Rectal smooth muscle tissue (tissue), 1 donor: ENCODE results near the gene AGBL4.

Experiments used
- H3K27ac ChIP-seq: one replicate; pipeline ENCODE4 v1.7.0; 2013; ENCODE audit warnings: low read depth, low read length, inconsistent platforms
- H3K27me3 ChIP-seq: one replicate; pipeline ENCODE4 v1.7.0; 2013; ENCODE audit warnings: low read length; ENCODE audit not compliant: control insufficient read depth, insufficient read depth
- H3K36me3 ChIP-seq: one replicate; pipeline ENCODE4 v1.7.0; 2013; ENCODE audit warnings: low read length; ENCODE audit not compliant: control insufficient read depth, insufficient read depth
- H3K4me1 ChIP-seq: one replicate; pipeline ENCODE4 v1.7.0; 2013; ENCODE audit warnings: low read length; ENCODE audit not compliant: control insufficient read depth, insufficient read depth
- H3K4me3 ChIP-seq: one replicate; pipeline ENCODE4 v1.7.0; 2013; ENCODE audit warnings: low read length
- H3K9ac ChIP-seq: one replicate; pipeline ENCODE4 v1.7.0; 2013; ENCODE audit warnings: low read length

AGBL4 gene

DNA sequence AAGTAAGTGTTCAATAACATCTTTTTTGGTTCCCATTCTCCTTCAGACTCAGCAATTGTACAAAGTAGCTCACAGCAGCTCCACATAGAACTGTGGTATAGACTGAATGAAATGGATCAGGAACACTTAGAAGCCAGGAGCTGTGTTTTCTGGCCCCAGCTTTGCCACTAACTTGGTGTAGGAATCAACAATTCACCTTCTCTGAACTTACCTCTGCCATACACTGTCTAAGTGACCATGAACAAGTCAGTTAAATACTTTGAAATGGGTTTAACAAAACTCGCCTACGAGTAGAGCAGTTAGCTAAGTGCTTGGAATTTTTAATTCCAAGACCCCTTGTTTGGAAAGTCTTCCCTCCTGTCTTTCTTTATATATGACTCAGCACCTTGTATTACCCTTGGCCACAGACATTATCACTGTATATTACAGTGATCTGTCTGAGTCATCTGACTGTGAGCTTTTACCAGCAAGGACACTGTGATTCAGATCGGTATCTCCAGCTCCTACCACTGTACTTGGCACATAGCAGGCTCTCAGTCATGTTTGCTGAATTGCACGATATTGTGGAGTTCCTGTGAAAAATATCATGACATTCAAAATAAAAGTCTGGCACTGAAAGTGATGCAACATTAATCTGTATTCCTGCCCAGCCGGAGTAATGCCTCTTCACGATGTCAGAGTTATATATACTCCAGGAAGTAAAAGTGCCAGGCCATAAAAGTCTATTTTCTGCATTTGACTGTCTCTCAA, 1145.4 kb downstream of the AGBL4 start:
- no peak overlapping the region for H3K27ac ChIP-seq
- no peaks in the 10 kb centered on the region for H3K36me3 ChIP-seq
- no peak overlapping the region for H3K9ac ChIP-seq
- H3K27me3 ChIP-seq = no peaks in the 10 kb centered on the region
- H3K4me1 ChIP-seq = peaks cover 2% of the 10 kb centered on the region
- peak overlapping the region; percentile 8 for H3K4me3 ChIP-seq

DNA sequence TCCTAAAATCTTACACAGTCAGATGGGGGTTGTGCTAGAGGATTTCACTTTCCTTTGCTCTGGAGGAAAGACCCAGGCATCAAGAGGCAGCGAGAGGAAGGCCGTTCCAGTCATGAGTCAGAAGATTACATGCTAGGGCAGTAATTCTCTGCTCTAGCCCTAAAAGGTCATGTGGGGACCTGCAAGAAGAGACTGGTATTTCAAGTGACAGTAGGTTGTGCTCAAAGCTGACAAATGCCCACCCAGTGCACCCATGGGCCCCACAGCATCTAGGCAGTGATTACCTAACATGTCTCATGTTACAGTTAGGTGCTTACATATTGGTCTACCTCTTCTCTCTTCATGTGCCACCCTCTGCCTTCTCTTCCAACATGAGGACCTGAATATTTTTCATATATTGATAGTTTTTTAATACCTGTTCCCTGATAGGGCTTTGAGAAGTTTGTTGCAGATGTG, 1147.4 kb downstream of the AGBL4 start:
- no peaks in the 10 kb centered on the region for H3K36me3 ChIP-seq
- peaks cover 2% of the 10 kb centered on the region for H3K4me1 ChIP-seq
- H3K4me3 ChIP-seq = no peak overlapping the region
- no peak overlapping the region for H3K27ac ChIP-seq
- no peak overlapping the region for H3K9ac ChIP-seq
- H3K27me3 ChIP-seq = no peaks in the 10 kb centered on the region

DNA sequence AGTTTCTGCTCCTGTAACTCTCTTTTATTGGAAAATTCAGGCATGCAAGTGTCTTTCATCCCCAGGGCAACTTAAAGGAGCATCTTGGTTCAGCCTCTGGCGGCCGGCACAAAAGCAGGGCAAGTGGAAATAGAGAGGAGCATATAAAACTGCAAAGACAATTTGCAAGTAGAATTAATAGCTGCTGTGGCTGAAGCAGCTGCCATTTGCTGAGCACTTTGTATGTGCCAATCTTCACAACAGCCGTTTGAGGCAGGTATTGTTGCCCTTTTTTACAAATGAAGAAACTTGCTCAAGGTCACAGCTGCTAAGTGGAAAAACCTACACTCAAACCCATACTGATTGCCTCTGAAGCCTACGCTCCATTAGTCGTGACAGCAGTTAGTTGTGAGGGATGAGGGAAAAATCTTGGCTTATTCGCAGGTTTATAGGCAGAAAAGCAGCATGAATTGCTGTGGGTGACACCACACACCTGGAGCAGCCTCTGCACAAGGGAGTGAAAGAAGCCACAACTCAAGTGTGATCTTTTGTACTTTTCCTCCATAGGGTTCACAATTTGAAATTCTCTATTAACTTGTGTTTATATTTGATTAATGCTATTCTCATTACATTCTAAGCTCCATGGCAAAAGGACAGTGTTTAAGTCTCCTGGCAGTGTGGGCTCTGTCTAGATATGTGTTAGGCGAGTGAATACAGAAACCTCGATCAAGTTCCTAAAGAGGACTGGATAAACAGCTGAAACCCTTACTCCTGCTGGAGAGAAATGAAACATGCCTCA, 1148.0 kb downstream of the AGBL4 start:
- Histone ChIP-seq H3K36me3 (no peaks in the 10 kb centered on the region), H3K27ac (no peak overlapping the region), H3K4me3 (no peak overlapping the region), H3K9ac (no peak overlapping the region), H3K4me1 (peaks cover 2% of the 10 kb centered on the region), H3K27me3 (no peaks in the 10 kb centered on the region)

DNA sequence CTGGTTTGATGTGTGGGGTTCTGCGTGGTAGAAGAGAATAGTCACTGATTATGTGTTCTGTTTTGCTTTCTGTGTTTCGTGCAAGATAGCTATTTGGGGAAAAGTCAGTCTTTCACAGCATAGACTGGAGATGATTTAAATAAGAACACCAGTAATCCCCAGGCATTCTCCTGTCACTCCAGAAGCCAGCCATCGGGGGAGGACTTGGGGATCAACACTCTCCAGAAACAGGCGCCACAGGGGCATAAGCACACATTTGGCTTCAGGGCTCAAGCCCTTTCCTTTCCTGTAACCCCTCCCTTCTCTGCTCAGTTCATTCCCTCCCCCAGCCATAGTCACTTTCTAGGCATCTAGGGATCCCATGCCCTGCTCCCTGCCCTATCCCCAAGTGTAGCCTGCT, 1149.8 kb downstream of the AGBL4 start:
- Histone ChIP-seq H3K27me3 (no peaks in the 10 kb centered on the region), H3K36me3 (no peaks in the 10 kb centered on the region), H3K9ac (no peak overlapping the region), H3K4me3 (no peak overlapping the region), H3K27ac (no peak overlapping the region), H3K4me1 (peaks cover 2% of the 10 kb centered on the region)

DNA sequence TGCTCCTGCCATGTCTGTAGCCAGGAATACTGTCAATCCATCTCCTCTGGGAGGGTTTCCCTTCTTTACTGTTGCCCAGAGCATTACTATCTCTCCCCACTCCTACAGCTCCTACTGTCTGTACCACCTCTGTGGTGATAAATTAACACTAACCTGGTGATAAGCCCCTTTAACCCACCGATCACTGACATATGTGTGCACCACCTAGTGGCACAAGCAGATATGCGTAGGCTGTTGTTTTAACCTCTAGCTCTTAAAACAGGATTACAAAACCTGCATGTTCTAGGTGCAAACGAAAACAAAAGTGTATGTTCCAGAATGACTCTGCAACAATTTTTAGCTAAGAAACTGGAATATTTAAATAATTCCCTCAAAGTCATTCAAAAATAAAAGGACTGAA, 1153.2 kb downstream of the AGBL4 start:
- Histone ChIP-seq H3K4me1 (no peaks in the 10 kb centered on the region), H3K36me3 (no peaks in the 10 kb centered on the region), H3K27me3 (no peaks in the 10 kb centered on the region), H3K4me3 (no peak overlapping the region), H3K9ac (no peak overlapping the region), H3K27ac (no peak overlapping the region)

DNA sequence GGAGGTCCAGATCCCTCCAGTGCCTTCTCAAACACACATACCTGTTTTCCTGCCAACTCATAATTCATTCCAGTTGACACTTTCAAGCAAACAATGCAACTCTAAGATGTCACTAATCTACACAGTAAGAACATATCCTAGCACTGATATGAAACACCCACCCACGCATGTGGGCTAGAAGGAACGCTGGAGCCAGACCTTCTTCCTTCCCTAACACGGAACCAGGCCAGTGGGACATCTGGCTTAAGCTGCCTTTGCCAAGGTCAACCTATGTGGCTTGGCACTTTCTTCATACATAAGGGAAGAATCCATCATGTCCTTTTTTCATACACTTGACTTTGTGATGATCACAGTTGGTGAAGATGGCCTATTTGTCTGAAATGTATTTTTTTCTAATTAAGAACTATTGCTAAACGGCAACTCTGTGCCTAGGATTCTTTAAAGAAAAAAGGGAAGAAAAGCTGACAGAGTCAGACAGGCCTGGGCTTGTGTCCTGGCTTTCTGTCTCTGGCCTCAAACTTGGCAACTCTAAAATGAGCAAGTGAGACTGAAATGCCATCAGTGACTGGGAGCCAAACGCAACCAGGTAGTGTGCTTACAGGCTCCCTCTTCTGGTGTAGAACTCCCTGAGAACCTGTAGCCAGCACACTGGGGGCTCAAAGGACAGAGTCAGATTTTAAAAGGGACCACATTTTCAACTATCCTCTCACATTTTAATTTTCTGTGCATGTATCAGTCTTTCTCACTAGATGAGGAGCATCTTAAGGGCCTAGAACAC, 1154.4 kb downstream of the AGBL4 start:
- Histone ChIP-seq H3K27me3 (no peaks in the 10 kb centered on the region), H3K9ac (no peak overlapping the region), H3K4me1 (no peaks in the 10 kb centered on the region), H3K36me3 (no peaks in the 10 kb centered on the region), H3K4me3 (no peak overlapping the region), H3K27ac (no peak overlapping the region)

DNA sequence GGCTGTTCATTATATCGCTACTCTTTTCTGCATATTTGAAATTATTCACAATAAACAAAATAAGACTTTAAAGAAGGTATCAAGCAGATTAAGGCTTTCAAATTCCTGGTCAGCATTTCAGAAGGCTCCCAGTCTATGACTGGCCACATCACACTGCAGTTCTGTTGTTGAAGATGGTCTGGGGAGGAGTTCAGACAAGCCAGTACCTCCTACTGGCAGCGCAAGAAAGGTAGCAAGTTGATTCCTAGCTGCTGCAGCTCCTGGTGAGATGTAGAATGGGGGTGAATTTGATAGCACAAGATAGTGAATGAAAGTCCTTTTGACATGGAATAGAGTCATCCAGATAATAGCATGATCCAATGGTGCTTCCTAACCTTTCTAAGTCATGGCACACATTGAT, 1158.8 kb downstream of the AGBL4 start:
- Histone ChIP-seq H3K27me3 (no peaks in the 10 kb centered on the region), H3K4me1 (no peaks in the 10 kb centered on the region), H3K9ac (no peak overlapping the region), H3K27ac (no peak overlapping the region), H3K4me3 (no peak overlapping the region), H3K36me3 (no peaks in the 10 kb centered on the region)

DNA sequence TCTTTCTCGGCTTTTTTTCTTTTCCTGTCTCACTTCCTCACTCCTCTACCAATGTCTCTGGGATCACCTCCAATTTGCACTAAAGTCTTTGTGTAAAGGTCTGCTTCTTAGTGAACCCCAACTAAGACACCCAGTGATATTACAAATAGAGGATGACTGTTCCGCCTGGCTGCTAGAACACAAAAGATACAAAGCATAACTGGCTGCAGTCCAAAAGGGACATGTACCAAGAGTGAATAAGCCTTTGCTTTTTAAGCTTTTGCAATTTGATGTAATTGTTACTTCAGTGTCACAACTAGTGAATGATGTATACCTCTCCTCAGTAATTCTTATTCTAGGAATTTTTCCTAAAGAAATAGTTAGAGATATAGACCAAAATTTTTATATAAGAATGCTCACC, 1164.3 kb downstream of the AGBL4 start:
- Histone ChIP-seq H3K4me1 (no peaks in the 10 kb centered on the region), H3K27me3 (no peaks in the 10 kb centered on the region), H3K9ac (no peak overlapping the region), H3K27ac (no peak overlapping the region), H3K36me3 (no peaks in the 10 kb centered on the region), H3K4me3 (no peak overlapping the region)

DNA sequence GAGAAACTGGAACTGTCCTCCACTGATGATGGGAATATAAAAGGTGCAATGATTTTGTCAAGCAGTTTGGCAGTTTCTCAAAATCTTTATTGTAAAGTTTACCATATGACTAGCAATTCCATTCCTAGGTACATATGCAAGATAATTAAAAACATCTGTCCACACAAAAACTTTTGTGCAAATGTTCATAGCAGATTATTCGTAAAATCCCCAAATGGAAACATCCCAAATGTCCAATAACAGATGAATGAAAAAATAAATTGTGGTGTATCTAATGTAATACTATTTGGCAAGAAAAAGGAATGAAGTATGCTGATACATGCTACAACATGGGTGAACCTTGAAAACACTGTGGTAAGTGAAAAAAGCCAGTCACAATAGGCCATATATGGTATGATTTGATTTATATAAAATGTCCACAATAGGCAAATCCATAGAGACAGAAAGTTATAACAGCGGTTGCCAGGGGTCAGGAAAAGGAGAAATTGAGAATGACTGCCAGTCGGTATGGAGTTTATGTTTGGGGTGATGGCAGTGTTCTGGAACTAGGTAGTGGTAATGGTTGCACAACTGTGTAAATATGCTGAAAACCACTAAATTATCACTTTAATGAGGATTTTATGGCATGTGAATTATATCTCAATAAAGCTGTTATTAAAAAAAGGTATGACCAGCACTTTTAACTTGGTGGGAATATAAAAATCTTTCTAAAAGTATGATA, 1165.4 kb downstream of the AGBL4 start:
- no peaks in the 10 kb centered on the region for H3K27me3 ChIP-seq
- H3K4me3 ChIP-seq = no peak overlapping the region
- H3K27ac ChIP-seq = no peak overlapping the region
- H3K9ac ChIP-seq = no peak overlapping the region
- H3K4me1 ChIP-seq = no peaks in the 10 kb centered on the region
- H3K36me3 ChIP-seq = no peaks in the 10 kb centered on the region

DNA sequence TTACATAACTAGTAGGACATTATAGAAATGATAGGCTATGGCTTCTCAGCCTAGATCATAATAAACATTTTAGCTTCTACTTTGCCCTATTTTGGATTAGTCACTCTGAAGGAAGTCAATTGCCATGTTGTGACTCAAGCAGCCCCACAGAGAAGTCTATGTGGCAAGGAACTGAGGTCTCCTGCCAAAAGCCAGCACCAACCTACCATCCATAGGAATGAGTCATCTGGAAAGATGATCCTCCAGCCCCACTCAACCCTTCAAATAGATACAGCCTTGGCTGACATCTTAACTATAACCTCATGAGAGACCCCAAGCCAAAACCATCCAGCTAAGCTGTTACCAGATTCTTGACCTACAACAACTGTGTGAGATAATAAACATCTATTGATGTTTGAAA, 1170.7 kb downstream of the AGBL4 start:
- Histone ChIP-seq H3K4me1 (no peaks in the 10 kb centered on the region), H3K27me3 (no peaks in the 10 kb centered on the region), H3K9ac (no peak overlapping the region), H3K27ac (no peak overlapping the region), H3K36me3 (no peaks in the 10 kb centered on the region), H3K4me3 (no peak overlapping the region)

DNA sequence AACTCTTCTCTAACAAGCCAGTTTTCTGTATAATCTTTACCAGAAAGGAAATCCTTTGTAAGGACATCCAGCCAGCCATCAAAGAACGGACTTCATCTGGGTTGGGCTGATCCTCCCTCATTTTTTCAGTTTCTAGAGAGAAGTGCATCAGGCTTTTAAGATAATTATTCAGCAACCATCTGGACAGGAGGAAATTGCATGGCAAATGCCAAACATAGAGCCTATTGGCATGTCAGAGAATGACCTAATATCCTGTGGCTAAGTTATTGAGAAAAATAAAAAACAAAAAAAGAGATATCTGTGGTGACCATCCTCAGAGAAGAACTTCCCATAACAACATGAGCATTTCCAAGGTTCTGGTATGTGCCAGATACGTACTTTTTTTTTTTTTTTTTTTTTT, 1172.1 kb downstream of the AGBL4 start:
- no peak overlapping the region for H3K27ac ChIP-seq
- H3K4me3 ChIP-seq = no peak overlapping the region
- no peaks in the 10 kb centered on the region for H3K27me3 ChIP-seq

DNA sequence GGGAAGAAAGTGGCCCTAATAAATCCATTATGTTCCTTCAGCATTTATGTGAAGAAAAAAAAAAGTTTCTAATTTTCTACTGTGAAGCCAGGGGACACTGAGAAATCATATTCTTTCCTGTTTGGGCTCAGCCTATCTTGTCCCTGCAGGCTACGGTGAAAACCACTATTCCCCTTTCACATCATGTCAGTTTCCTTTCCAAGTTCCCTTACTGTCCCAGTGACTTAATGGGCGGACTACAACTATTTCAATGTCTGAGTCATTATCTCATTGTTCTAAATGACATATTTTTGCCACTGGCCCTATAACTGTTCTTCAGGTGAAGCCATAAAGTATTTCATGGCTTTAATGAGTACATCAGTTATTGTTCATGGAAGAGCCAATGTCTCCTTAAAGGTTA, 1175.7 kb downstream of the AGBL4 start:
- no peak overlapping the region for H3K27ac ChIP-seq
- H3K4me1 ChIP-seq = no peaks in the 10 kb centered on the region
- no peaks in the 10 kb centered on the region for H3K36me3 ChIP-seq
- H3K27me3 ChIP-seq = no peaks in the 10 kb centered on the region
- no peak overlapping the region for H3K9ac ChIP-seq
- H3K4me3 ChIP-seq = no peak overlapping the region

More for the DNA sequence above, 1172.1 kb downstream of the AGBL4 start:
- no peaks in the 10 kb centered on the region for H3K4me1 ChIP-seq
- H3K9ac ChIP-seq = no peak overlapping the region
- H3K36me3 ChIP-seq = no peaks in the 10 kb centered on the region
